Body of pancreas (tissue), 4 donors: ENCODE measurements around the gene OR7A10. TPM values are rescaled to one million over a fixed set of nuclear protein-coding genes. Genes with fewer than 3 reads are reported as not detected.

ENCODE experiments used
- ATAC-seq: fragments of 150-250 bp; one replicate; pipeline ENCODE4 v1.9.1; 2016
- DNase-seq, 4 donors: peaks; one replicate each; pipeline ENCODE4 v3.0.0-alpha.2; 2019
- H3K27ac ChIP-seq, 4 donors: fragments of 200-600 bp; sonication (generic); 1 replicate in 3 of 4; 2 replicates in 1 of 4; pipeline versions ENCODE4 v1.5.1 to v1.6.1; 2016 to 2019; ENCODE audit warnings: mild to moderate bottlenecking in 1 of 4, mixed read lengths in 1 of 4, moderate library complexity in 1 of 4
- H3K27me3 ChIP-seq, 2 donors: fragments of 200-600 bp; sonication (generic); one replicate each; pipeline ENCODE4 v1.6.0; 2016; ENCODE audit warnings: mild to moderate bottlenecking in 1 of 2
- H3K36me3 ChIP-seq, 2 donors: fragments of 200-600 bp; sonication (generic); replicated peaks in 1 of 2; 2 replicates each; pipeline ENCODE4 v1.5.1; 2016; ENCODE audit warnings: low read depth in 2 of 2; ENCODE audit not compliant: insufficient read depth in 1 of 2
- H3K4me1 ChIP-seq: fragments of 200-600 bp; sonication (generic); one replicate; pipeline ENCODE4 v1.6.0; 2016
- H3K4me3 ChIP-seq, 2 donors: fragments of 200-600 bp; sonication (generic); 1 replicate in 1 of 2; 2 replicates in 1 of 2; pipeline ENCODE4 v1.5.1; 2016 to 2019
- H3K9me3 ChIP-seq, 3 donors: fragments of 200-600 bp; sonication (generic); 1 replicate in 2 of 3; 2 replicates in 1 of 3; pipeline ENCODE4 v1.5.1; 2016
- CTCF ChIP-seq, 7 experiments: fragments of 450-650 bp in 4 of 7; fragments of 200-600 bp in 3 of 7; sonication (generic) in 3 of 7; IDR thresholded peaks; one replicate each; pipeline ENCODE4 v1.5.1; 2016 to 2019; ENCODE audit warnings: antibody characterized with exemption in 7 of 7
- POLR2A ChIP-seq, 3 donors: fragments of 450-650 bp; IDR thresholded peaks; one replicate each; pipeline ENCODE4 v1.6.1; 2016; ENCODE audit warnings: antibody characterized with exemption in 3 of 3, mild to moderate bottlenecking in 2 of 3
- WGBS, 2 donors: methylation state at CpG; one replicate each; pipeline ENCODE4 v1.1.5; 2017; 5-methylcytosine and 5-hydroxymethylcytosine counted together
- intact Hi-C: fragments of 100-400 bp; cut with DNase I; formaldehyde crosslinking; loops from one replicate; pipeline ENCODE4 v1.15.1; 2023
- total RNA-seq, 2 donors: library from RNA; depleted of rRNA; stranded (reverse); fragments of >200 nt; gene quantifications; one replicate each; pipeline ENCODE4 v1.1.0, GENCODE V29; 2016

Gene OR7A10
- total RNA-seq, 2 donors from 2014 or later: not detected

- Histone ChIP-seq H3K4me1 (no peaks in the 10 kb centered on the region), H3K27ac (no peak overlapping the region), H3K9me3 (no peaks in the 10 kb centered on the region), H3K4me3 (no peak overlapping the region), H3K36me3 (no peaks in the 10 kb centered on the region), H3K27me3 (no peaks in the 10 kb centered on the region)
- DNase-seq (no peak), ATAC-seq (no peak)
- WGBS, 2 donors: 41 to 57% methylated on average over 4 of the region's 4 CpGs
- intact Hi-C loops: no loop called here
- TF ChIP-seq POLR2A (IDR thresholded peaks at IDR 0.05) (no peak), CTCF (IDR thresholded peaks at IDR 0.05) (no peak)
Observed at GRCh38 chr19:14837391-14837790, 11.3 kb downstream of the OR7A10 start.

GRCh38 chr19:14835011-14835410 is 13.7 kb downstream of the OR7A10 start, which contains the start of the genes OR7A5 and OR7C1:
OR7A5 (minus strand) TSS chr19:14835185; CDS start chr19:14828241, 6,944 bp downstream.
OR7C1 (minus strand) TSS chr19:14835185; CDS start chr19:14800136, 35,049 bp downstream.
- Histone ChIP-seq H3K27ac (no peak within 1 kb of the TSS), H3K4me1 (no peaks in the 10 kb centered on the region), H3K9me3 (no peaks in the 10 kb centered on the region), H3K27me3 (no peaks in the 10 kb centered on the region), H3K4me3 (no peak within 1 kb of the TSS), H3K36me3 (no peaks in the 10 kb centered on the region)
- intact Hi-C loops: no loop called here
- no peak for ATAC-seq
- no peak for DNase-seq
- 0 to 6% methylated on average over 1 of the region's 1 CpG for WGBS, 2 donors
- TF ChIP-seq CTCF (IDR thresholded peaks at IDR 0.05) (no peak), POLR2A (IDR thresholded peaks at IDR 0.05) (no peak)

- WGBS, 2 donors: 20 to 28% methylated on average over 4 of the region's 4 CpGs
- Histone ChIP-seq H3K9me3 (no peaks in the 10 kb centered on the region), H3K4me3 (no peak overlapping the region), H3K4me1 (no peaks in the 10 kb centered on the region), H3K36me3 (no peaks in the 10 kb centered on the region), H3K27ac (no peak overlapping the region), H3K27me3 (no peaks in the 10 kb centered on the region)
- TF ChIP-seq CTCF (IDR thresholded peaks at IDR 0.05): no peak
- TF ChIP-seq POLR2A (IDR thresholded peaks at IDR 0.05): no peak
- intact Hi-C loops: no loop called here
- ATAC-seq (no peak), DNase-seq (no peak)
Observed at GRCh38 chr19:14830702-14831101, 18.0 kb downstream of the OR7A10 start.

- ATAC-seq (no peak), DNase-seq (no peak)
- Histone ChIP-seq H3K27ac (no peak overlapping the region), H3K4me3 (no peak overlapping the region), H3K4me1 (no peaks in the 10 kb centered on the region), H3K9me3 (no peaks in the 10 kb centered on the region), H3K27me3 (no peaks in the 10 kb centered on the region), H3K36me3 (no peaks in the 10 kb centered on the region)
- TF ChIP-seq POLR2A (IDR thresholded peaks at IDR 0.05) (no peak), CTCF (IDR thresholded peaks at IDR 0.05) (no peak)
- 55 to 66% methylated on average over 2 of the region's 2 CpGs for whole genome bisulfite sequencing, 2 donors
- intact Hi-C loops: no loop called here
Observed at GRCh38 chr19:14826006-14826405, 22.7 kb downstream of the OR7A10 start.

GRCh38 chr19:14821937-14822336 is 26.8 kb downstream of the OR7A10 start:
- 34 to 37% methylated on average over 6 of the region's 6 CpGs for WGBS, 2 donors
- Histone ChIP-seq H3K27me3 (no peaks in the 10 kb centered on the region), H3K27ac (no peak overlapping the region), H3K4me3 (no peak overlapping the region), H3K36me3 (no peaks in the 10 kb centered on the region), H3K4me1 (no peaks in the 10 kb centered on the region), H3K9me3 (no peaks in the 10 kb centered on the region)
- no peak for ATAC-seq
- DNase-seq: no peak
- intact Hi-C loops: no loop called here
- TF ChIP-seq CTCF (IDR thresholded peaks at IDR 0.05) (no peak), POLR2A (IDR thresholded peaks at IDR 0.05) (no peak)
